B cell (primary cell): Measurements from ENCODE around the gene CAMK2D. TPM values are rescaled to one million over a fixed set of nuclear protein-coding genes. Genes with fewer than 3 reads are reported as not detected.

ENCODE experiments used
- ATAC-seq: fragments of 200-7000 bp; cut with Tn5 transposase; one replicate; pipeline ENCODE4 v1.10.0; 2021; ENCODE audit warnings: low read depth, mild to moderate bottlenecking, moderate number of reproducible peaks, moderate library complexity
- CTCF ChIA-PET: fragments of 350-600 bp; sonication (Branson Sonifier 250); formaldehyde crosslinking; loops from one replicate; lab custom pipeline; 2021; ENCODE audit warnings: antibody characterized with exemption, inconsistent platforms; lab: Charles Lee
- POLR2A ChIA-PET: fragments of 350-600 bp; sonication (Branson Sonifier 250); formaldehyde crosslinking; loops from one replicate; lab custom pipeline; 2021; ENCODE audit warnings: antibody characterized with exemption; lab: Charles Lee
- DNase-seq: peaks from one replicate; pipeline ENCODE4 v3.0.0; 2013
- H2AFZ ChIP-seq: 2 replicates; pipeline ENCODE4 v1.6.1; 2012; ENCODE audit warnings: mild to moderate bottlenecking, low read depth, low read length; ENCODE audit not compliant: insufficient read depth, poor library complexity, severe bottlenecking
- H3K27ac ChIP-seq, 2 donors: 1 replicate in 1 of 2; 2 replicates in 1 of 2; pipeline ENCODE4 v1.5.1; 2012 to 2013; ENCODE audit warnings: low read length in 2 of 2, mild to moderate bottlenecking in 2 of 2, moderate library complexity in 1 of 2
- H3K27me3 ChIP-seq, 4 experiments: fragments of 200-600 bp in 1 of 4; sonication (generic) in 1 of 4; replicated peaks in 1 of 4; 1 replicate in 2 of 4; 2 replicates in 2 of 4; pipeline versions ENCODE4 v1.6.1 to v1.7.0; 2013 to 2016; ENCODE audit warnings: low read length in 3 of 4, mild to moderate bottlenecking in 2 of 4, mixed read lengths in 1 of 4, moderate library complexity in 1 of 4; ENCODE audit not compliant: insufficient read depth in 4 of 4, control insufficient read depth in 3 of 4; ENCODE audit errors: control extremely low read depth in 1 of 4
- H3K36me3 ChIP-seq, 2 experiments: replicated peaks in 1 of 2; 1 replicate in 1 of 2; 2 replicates in 1 of 2; pipeline versions ENCODE4 v1.6.1 to v1.7.1; 2013; ENCODE audit warnings: low read length in 1 of 2; ENCODE audit not compliant: insufficient read depth in 2 of 2, control insufficient read depth in 1 of 2; ENCODE audit errors: control extremely low read depth in 1 of 2, extremely low read depth in 1 of 2
- H3K4me1 ChIP-seq, 2 donors: fragments of 200-600 bp in 1 of 2; sonication (generic) in 1 of 2; 1 replicate in 1 of 2; 2 replicates in 1 of 2; pipeline versions ENCODE4 v1.5.1 to v1.6.1; 2013 to 2017; ENCODE audit warnings: low read length in 2 of 2; ENCODE audit not compliant: control insufficient read depth in 2 of 2, insufficient read depth in 2 of 2
- H3K4me2 ChIP-seq: replicated peaks from 2 replicates; pipeline ENCODE3; 2012; ENCODE audit warnings: mild to moderate bottlenecking, low read depth, low read length; ENCODE audit not compliant: poor library complexity, severe bottlenecking
- H3K4me3 ChIP-seq, 5 experiments: fragments of 200-600 bp in 1 of 5; sonication (generic) in 1 of 5; 1 replicate in 3 of 5; 2 replicates in 2 of 5; pipeline versions ENCODE4 v1.5.1 to v1.7.0; 2011 to 2016; ENCODE audit warnings: low read length in 4 of 5, mild to moderate bottlenecking in 4 of 5, low read depth in 2 of 5, control low read depth in 1 of 5, moderate library complexity in 1 of 5; ENCODE audit not compliant: insufficient read depth in 1 of 5; ENCODE audit errors: control extremely low read depth in 1 of 5, extremely low read depth in 1 of 5
- H3K79me2 ChIP-seq: fragments of 200-600 bp; sonication (generic); one replicate; pipeline ENCODE4 v1.6.0; 2016; ENCODE audit warnings: low read length; ENCODE audit not compliant: control insufficient read depth, insufficient read depth
- H3K9ac ChIP-seq: fragments of 200-600 bp; sonication (generic); 2 replicates; pipeline ENCODE4 v1.6.1; 2017; ENCODE audit warnings: mild to moderate bottlenecking, low read length, moderate library complexity
- H3K9me3 ChIP-seq, 3 donors: one replicate each; pipeline versions ENCODE4 v1.6.1 to v1.7.1; 2013; ENCODE audit warnings: low read length in 2 of 3; ENCODE audit not compliant: control insufficient read depth in 2 of 3, insufficient read depth in 1 of 3; ENCODE audit errors: control extremely low read depth in 1 of 3
- H4K20me1 ChIP-seq: 2 replicates; pipeline ENCODE4 v1.6.0; 2012; ENCODE audit warnings: mild to moderate bottlenecking, low read length; ENCODE audit not compliant: insufficient read depth, control insufficient read depth, poor library complexity, severe bottlenecking
- H3K27ac Mint-ChIP-seq: one replicate; pipeline ENCODE4 v1.8.0; 2021; ENCODE audit warnings: mixed read lengths
- H3K27me3 Mint-ChIP-seq: one replicate; pipeline ENCODE4 v1.8.0; 2021; ENCODE audit warnings: mixed read lengths
- H3K4me1 Mint-ChIP-seq: one replicate; pipeline ENCODE4 v1.8.0; 2021; ENCODE audit warnings: mixed read lengths
- H3K4me3 Mint-ChIP-seq: one replicate; pipeline ENCODE4 v1.8.0; 2021; ENCODE audit warnings: mixed read lengths
- H3K9me3 Mint-ChIP-seq: one replicate; pipeline ENCODE4 v1.8.0; 2022; ENCODE audit warnings: mixed read lengths; ENCODE audit not compliant: insufficient read depth
- EZH2 ChIP-seq: IDR thresholded peaks from 2 replicates; pipeline ENCODE4 v1.6.1; 2012; ENCODE audit warnings: borderline replicate concordance, low read depth, mild to moderate bottlenecking, moderate library complexity, low read length; ENCODE audit not compliant: insufficient read depth, poor library complexity, severe bottlenecking
- WGBS: methylation state at CpG from one replicate; pipeline ENCODE4 v1.1.5; 2013; ENCODE audit warnings: missing lambda C conversion rate; ENCODE audit not compliant: insufficient coverage; 5-methylcytosine and 5-hydroxymethylcytosine counted together
- intact Hi-C: fragments of 100-400 bp; cut with micrococcal nuclease; formaldehyde crosslinking; loops from one replicate; pipeline ENCODE4 v1.10.0; 2022
- polyA plus RNA-seq: library from polyadenylated mRNA; depleted of rRNA; stranded (reverse); fragments of >200 nt; gene quantifications from 2 replicates; pipeline ENCODE4 v1.2.3, GENCODE V29; 2012
- total RNA-seq, 2 donors: library from RNA; stranded (reverse); fragments of 120-200 nt in 1 of 2; gene quantifications; 1 replicate in 1 of 2; 2 replicates in 1 of 2; pipeline versions ENCODE4 v1.2.3 to v1.2.4, GENCODE V29; 2013 to 2022
- TF ChIP-seq, protein P1 (sequence below): fragments of 200-600 bp; IDR thresholded peaks from one replicate; pipeline ENCODE4 v1.8.0; 2022; ENCODE audit warnings: antibody characterized with exemption, mild to moderate bottlenecking

CAMK2D gene
- total and polyA plus RNA-seq, 2 donors (not counting 1 experiment from before 2014, with no cell fraction given) = 26.3 to 57.0 TPM

DNA sequence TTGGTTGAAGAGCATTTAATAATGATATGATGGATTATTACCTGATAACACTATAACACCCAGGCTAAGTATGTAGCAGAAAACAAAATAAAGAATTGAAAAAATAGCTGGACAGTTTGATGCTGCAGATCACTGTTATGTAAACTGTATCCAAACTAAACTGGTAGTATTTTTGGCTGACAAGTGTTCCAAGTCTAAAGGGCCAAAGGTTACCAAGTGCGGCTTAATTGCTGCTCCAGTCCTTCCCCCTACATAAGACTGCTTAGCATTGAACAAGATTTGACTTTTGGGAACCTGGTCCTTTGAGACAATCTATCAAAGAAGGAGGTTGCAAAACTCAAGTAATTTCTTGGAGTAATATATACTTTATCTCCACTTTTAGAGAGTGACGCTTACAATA lies 249.6 kb downstream of the CAMK2D start:
- Histone ChIP-seq H3K27me3 (no peaks in the 10 kb centered on the region), H3K4me3 (no peak overlapping the region), H3K9me3 (no peaks in the 10 kb centered on the region), H3K4me1 (no peaks in the 10 kb centered on the region), H3K36me3 (peaks cover 19 to 53% of the 10 kb centered on the region in 2 experiments), H3K27ac (no peak overlapping the region), H4K20me1 (no peaks in the 10 kb centered on the region), H2AFZ (no peak overlapping the region), H3K9ac (no peak overlapping the region), H3K79me2 (no peaks in the 10 kb centered on the region), H3K4me2 (no peak overlapping the region)
- no peaks in the 10 kb centered on the region for H3K4me1 Mint-ChIP-seq
- TF ChIP-seq EZH2 = no peak
- TF ChIP-seq, protein P1, sequence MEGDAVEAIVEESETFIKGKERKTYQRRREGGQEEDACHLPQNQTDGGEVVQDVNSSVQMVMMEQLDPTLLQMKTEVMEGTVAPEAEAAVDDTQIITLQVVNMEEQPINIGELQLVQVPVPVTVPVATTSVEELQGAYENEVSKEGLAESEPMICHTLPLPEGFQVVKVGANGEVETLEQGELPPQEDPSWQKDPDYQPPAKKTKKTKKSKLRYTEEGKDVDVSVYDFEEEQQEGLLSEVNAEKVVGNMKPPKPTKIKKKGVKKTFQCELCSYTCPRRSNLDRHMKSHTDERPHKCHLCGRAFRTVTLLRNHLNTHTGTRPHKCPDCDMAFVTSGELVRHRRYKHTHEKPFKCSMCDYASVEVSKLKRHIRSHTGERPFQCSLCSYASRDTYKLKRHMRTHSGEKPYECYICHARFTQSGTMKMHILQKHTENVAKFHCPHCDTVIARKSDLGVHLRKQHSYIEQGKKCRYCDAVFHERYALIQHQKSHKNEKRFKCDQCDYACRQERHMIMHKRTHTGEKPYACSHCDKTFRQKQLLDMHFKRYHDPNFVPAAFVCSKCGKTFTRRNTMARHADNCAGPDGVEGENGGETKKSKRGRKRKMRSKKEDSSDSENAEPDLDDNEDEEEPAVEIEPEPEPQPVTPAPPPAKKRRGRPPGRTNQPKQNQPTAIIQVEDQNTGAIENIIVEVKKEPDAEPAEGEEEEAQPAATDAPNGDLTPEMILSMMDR = no peak
- no peaks in the 10 kb centered on the region for H3K9me3 Mint-ChIP-seq
- intact Hi-C loops = no loop called here
- no peak for ATAC-seq
- CTCF ChIA-PET = no interaction called here
- DNase-seq = no peak
- no CpG with 5 or more reads among the region's 2 CpGs for WGBS
- H3K4me3 Mint-ChIP-seq = no peak overlapping the region
- no peaks in the 10 kb centered on the region for H3K27me3 Mint-ChIP-seq
- POLR2A ChIA-PET = no interaction called here
- no peak overlapping the region for H3K27ac Mint-ChIP-seq

DNA sequence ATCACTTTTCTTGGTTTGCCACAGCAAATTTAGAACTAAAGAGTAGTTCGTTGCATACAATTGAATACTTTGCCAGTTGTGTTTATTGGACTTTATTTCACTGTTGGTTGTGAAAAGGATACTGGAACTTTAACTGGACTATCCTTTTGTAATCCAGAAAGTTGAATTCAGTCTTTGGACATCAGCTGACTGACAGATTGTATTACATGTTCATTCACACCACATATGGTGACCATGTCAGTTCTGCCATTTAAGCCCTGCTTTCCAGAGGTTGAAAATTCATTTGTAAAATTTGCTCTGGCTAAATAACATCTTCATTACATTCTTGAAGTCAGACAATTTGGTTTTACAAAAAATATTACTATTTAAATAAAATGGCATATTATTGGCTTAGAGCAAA lies 251.7 kb downstream of the CAMK2D start:
- Mint-ChIP-seq H3K27me3 (no peaks in the 10 kb centered on the region), H3K27ac (no peak overlapping the region), H3K4me3 (no peak overlapping the region), H3K4me1 (no peaks in the 10 kb centered on the region), H3K9me3 (no peaks in the 10 kb centered on the region)
- Histone ChIP-seq H3K9me3 (no peaks in the 10 kb centered on the region), H3K4me3 (no peak overlapping the region), H4K20me1 (no peaks in the 10 kb centered on the region), H3K27me3 (no peaks in the 10 kb centered on the region), H3K79me2 (no peaks in the 10 kb centered on the region), H3K9ac (no peak overlapping the region), H3K4me2 (no peak overlapping the region), H3K27ac (no peak overlapping the region), H3K4me1 (no peaks in the 10 kb centered on the region), H2AFZ (no peak overlapping the region), H3K36me3 (peaks cover 21 to 56% of the 10 kb centered on the region in 2 experiments)
- CTCF ChIA-PET = no interaction called here
- ATAC-seq (no peak), DNase-seq (no peak)
- WGBS = no CpG with 5 or more reads among the region's 1 CpG
- intact Hi-C loops = no loop called here
- POLR2A ChIA-PET = no interaction called here
- no peak for TF ChIP-seq EZH2
